DND-41 (cell line): Measurements from ENCODE around the gene KCTD18.

Experiments
- ATAC-seq: fragments of 200-7000 bp; cut with Tn5 transposase; 3 replicates; pipeline ENCODE4 v1.9.1; 2021; ENCODE audit warnings: low read depth; ENCODE audit not compliant: insufficient read depth
- DNase-seq: peaks from one replicate; pipeline ENCODE4 v3.0.0-alpha.2; 2020
- H2AFZ ChIP-seq: 2 replicates; pipeline ENCODE4 v1.6.0; 2012; ENCODE audit warnings: low read depth, low read length
- H3K27ac ChIP-seq: 2 replicates; pipeline ENCODE4 v1.5.1; 2012; ENCODE audit warnings: low read length, inconsistent platforms
- H3K27me3 ChIP-seq: fragments of 200-600 bp; sonication (generic); 2 replicates; pipeline ENCODE4 v1.6.0; 2012; ENCODE audit warnings: low read length, mild to moderate bottlenecking, inconsistent platforms; ENCODE audit not compliant: insufficient read depth, poor library complexity
- H3K36me3 ChIP-seq: 2 replicates; pipeline ENCODE4 v1.5.1; 2012; ENCODE audit warnings: low read length, inconsistent platforms; ENCODE audit not compliant: insufficient read depth
- H3K4me1 ChIP-seq: 2 replicates; pipeline ENCODE4 v1.5.1; 2012; ENCODE audit warnings: mild to moderate bottlenecking, low read length; ENCODE audit not compliant: insufficient read depth
- H3K4me2 ChIP-seq: 2 replicates; pipeline ENCODE4 v1.6.0; 2012; ENCODE audit warnings: mild to moderate bottlenecking, moderate library complexity, low read length, inconsistent platforms; ENCODE audit not compliant: insufficient read depth
- H3K4me3 ChIP-seq, 2 experiments: fragments of 200-600 bp in 1 of 2; shearing (Covaris generic) in 1 of 2; 2 replicates each; pipeline ENCODE4 v1.5.1; 2012 to 2016; ENCODE audit warnings: inconsistent platforms in 2 of 2, low read length in 2 of 2, mild to moderate bottlenecking in 2 of 2, low read depth in 1 of 2, moderate library complexity in 1 of 2
- H3K79me2 ChIP-seq: 2 replicates; pipeline ENCODE4 v1.6.0; 2012; ENCODE audit warnings: low read length, inconsistent platforms; ENCODE audit not compliant: insufficient read depth
- H3K9ac ChIP-seq: 2 replicates; pipeline ENCODE4 v1.6.0; 2012; ENCODE audit warnings: low read depth, mild to moderate bottlenecking, inconsistent platforms, low read length, moderate library complexity
- H3K9me3 ChIP-seq: 2 replicates; pipeline ENCODE4 v1.5.1; 2012; ENCODE audit warnings: low read length, moderate library complexity, mild to moderate bottlenecking, inconsistent platforms; ENCODE audit not compliant: insufficient read depth, severe bottlenecking
- H4K20me1 ChIP-seq: 2 replicates; pipeline ENCODE4 v1.6.0; 2012; ENCODE audit warnings: low read length; ENCODE audit not compliant: insufficient read depth
- CTCF ChIP-seq: IDR thresholded peaks from 2 replicates; pipeline ENCODE4 v1.5.1; 2012; ENCODE audit warnings: borderline replicate concordance, low read length, moderate library complexity, mild to moderate bottlenecking; ENCODE audit not compliant: poor library complexity, severe bottlenecking; ENCODE audit errors: extremely low read depth
- EZH2 ChIP-seq: IDR thresholded peaks from 3 replicates; pipeline ENCODE4 v1.6.1; 2012; ENCODE audit warnings: borderline replicate concordance, low read depth, mild to moderate bottlenecking, moderate library complexity, low read length, inconsistent platforms; ENCODE audit not compliant: severe bottlenecking

KCTD18 gene

DNA sequence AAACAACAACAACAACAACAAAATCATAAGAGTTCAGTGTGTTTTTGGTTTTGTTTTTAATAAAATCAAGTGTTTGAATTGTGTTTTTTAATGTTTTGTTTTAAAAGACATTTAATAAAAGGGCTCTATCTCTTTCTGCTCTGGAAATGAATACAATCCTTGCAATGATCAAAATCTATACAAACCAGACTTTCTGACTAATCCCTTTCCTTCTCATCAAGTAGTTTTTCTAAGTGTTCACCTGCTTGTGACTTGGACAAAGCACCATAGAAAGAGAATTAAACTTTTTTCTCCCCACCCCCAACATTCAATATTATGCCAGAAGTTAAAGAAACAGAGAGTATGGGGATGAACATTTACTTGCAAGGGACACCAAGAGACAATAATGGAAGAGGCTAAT lies 61.4 kb downstream of the KCTD18 start:
- H3K4me3 ChIP-seq = no peak overlapping the region
- DNase-seq (no peak), ATAC-seq (no peak)
- no peaks in the 10 kb centered on the region for H3K9me3 ChIP-seq
- no peaks in the 10 kb centered on the region for H3K79me2 ChIP-seq
- H3K36me3 ChIP-seq = no peaks in the 10 kb centered on the region
- TF ChIP-seq CTCF (no peak), EZH2 (no peak)
- H3K27ac ChIP-seq = no peak overlapping the region
- H3K9ac ChIP-seq = no peak overlapping the region
- H4K20me1 ChIP-seq = no peaks in the 10 kb centered on the region
- peaks cover 13% of the 10 kb centered on the region for H3K27me3 ChIP-seq
- H3K4me1 ChIP-seq = no peaks in the 10 kb centered on the region
- no peak overlapping the region for H2AFZ ChIP-seq
- no peak overlapping the region for H3K4me2 ChIP-seq

DNA sequence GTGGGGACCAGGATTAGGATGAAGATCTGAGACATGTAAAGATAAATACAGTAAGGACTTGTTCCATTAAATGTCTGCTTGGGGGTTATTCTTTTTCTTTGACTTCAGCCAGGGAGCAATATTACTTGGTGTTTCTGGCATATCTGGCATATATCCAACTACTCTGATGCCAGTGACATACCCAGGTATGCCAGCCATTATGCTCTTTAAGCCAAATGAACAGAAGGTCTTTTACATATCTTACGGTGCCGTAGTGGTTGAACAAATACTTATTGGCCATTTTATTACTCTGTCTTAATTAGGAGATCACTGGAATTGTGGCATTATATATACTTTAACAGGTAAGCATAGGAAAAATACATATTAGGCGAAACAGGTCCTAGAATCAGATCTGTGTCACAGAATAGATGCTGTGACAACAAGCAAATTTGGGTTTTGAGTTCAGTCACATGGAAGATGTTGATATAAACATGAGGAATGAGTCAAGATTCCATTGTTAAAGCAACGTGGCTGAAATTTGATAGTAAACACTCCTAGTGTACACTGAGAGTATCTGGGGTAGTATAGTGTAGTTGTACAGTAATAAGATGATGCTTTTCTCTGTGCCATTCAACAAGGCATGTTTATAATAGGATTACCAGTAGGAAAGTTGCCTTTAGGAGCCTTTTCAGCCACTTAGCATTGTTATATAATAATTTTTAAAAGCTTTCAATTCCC lies 62.6 kb downstream of the KCTD18 start:
- TF ChIP-seq CTCF (no peak), EZH2 (no peak)
- no peak overlapping the region for H3K9ac ChIP-seq
- no peaks in the 10 kb centered on the region for H3K4me1 ChIP-seq
- no peaks in the 10 kb centered on the region for H3K36me3 ChIP-seq
- ATAC-seq (no peak), DNase-seq (no peak)
- no peak overlapping the region for H3K4me2 ChIP-seq
- H3K4me3 ChIP-seq = no peak overlapping the region
- H3K27me3 ChIP-seq = peaks cover 14% of the 10 kb centered on the region
- H3K79me2 ChIP-seq = no peaks in the 10 kb centered on the region
- H2AFZ ChIP-seq = no peak overlapping the region
- no peaks in the 10 kb centered on the region for H3K9me3 ChIP-seq
- H4K20me1 ChIP-seq = no peaks in the 10 kb centered on the region
- H3K27ac ChIP-seq = no peak overlapping the region

- Histone ChIP-seq H3K79me2 (no peaks in the 10 kb centered on the region), H3K4me1 (no peaks in the 10 kb centered on the region), H3K36me3 (no peaks in the 10 kb centered on the region), H2AFZ (no peak overlapping the region), H4K20me1 (no peaks in the 10 kb centered on the region), H3K27me3 (peaks cover 16% of the 10 kb centered on the region), H3K9ac (no peak overlapping the region), H3K9me3 (no peaks in the 10 kb centered on the region), H3K4me3 (no peak overlapping the region), H3K4me2 (no peak overlapping the region), H3K27ac (no peak overlapping the region)
- DNase-seq (no peak), ATAC-seq (no peak)
- TF ChIP-seq EZH2 (no peak), CTCF (no peak)
Observed at GRCh38 chr2:200446612-200447011, 63.3 kb downstream of the KCTD18 start.

DNA sequence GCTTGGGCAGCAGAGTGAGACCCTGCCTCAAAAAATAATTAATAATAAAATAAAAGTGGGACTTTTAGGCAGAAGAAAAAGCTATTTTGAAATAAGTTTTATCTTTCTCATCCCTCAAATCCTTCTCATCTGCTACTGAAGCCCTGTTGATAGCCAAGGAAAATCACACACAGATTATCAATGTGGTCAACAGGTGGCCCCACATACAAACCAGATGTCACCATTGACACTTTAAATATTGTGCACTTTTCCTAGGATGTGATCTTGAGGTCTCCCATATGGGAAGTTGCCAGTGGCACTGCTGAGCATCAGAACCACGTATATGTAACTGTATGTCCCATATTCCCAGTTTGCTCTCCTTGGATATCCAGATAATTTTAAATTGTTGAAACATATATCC lies 64.6 kb downstream of the KCTD18 start:
- H3K27ac ChIP-seq = no peak overlapping the region
- H3K79me2 ChIP-seq = no peaks in the 10 kb centered on the region
- TF ChIP-seq CTCF (peak; percentile 11), EZH2 (no peak)
- H3K9ac ChIP-seq = no peak overlapping the region
- DNase-seq (no peak), ATAC-seq (no peak)
- no peak overlapping the region for H3K4me3 ChIP-seq
- no peaks in the 10 kb centered on the region for H3K4me1 ChIP-seq
- H3K9me3 ChIP-seq = no peaks in the 10 kb centered on the region
- H3K4me2 ChIP-seq = no peak overlapping the region
- no peaks in the 10 kb centered on the region for H4K20me1 ChIP-seq
- H3K36me3 ChIP-seq = no peaks in the 10 kb centered on the region
- H2AFZ ChIP-seq = no peak overlapping the region
- H3K27me3 ChIP-seq = peaks cover 21% of the 10 kb centered on the region
